HCT116 (cell line): ENCODE data around the gene APBA1. TPM values are rescaled to one million over a fixed set of nuclear protein-coding genes. Genes with fewer than 3 reads are reported as not detected.
A peak's percentile ranks its signal among the peaks of the same experiment; 100 is the strongest.

Experiments
- ATAC-seq: fragments of 200-7000 bp; cut with Tn5 transposase; 2 replicates; pipeline ENCODE4 v1.9.1; 2020; ENCODE audit warnings: mild to moderate bottlenecking, moderate library complexity
- BruUV-seq: library from RNA; stranded (reverse); fragments of 400-500 nt; replicated peaks from 2 replicates; lab custom pipeline; 2021; lab: Mats Ljungman, UMichigan
- CTCF ChIA-PET: fragments of 300-600 bp; sonication (Branson Sonifier 250); formaldehyde crosslinking; loops from one replicate; lab custom pipeline; 2021; ENCODE audit warnings: antibody characterized with exemption; lab: Charles Lee
- POLR2A ChIA-PET: fragments of 300-600, 350-600 bp; sonication (Branson Sonifier 250); formaldehyde crosslinking; loops from one replicate; lab custom pipeline; 2021; ENCODE audit warnings: antibody characterized with exemption; lab: Charles Lee
- RAD21 ChIA-PET, 2 experiments: fragments of 300-600 bp; sonication (Branson Sonifier 250); formaldehyde crosslinking; loops; one replicate each; lab custom pipeline; 2023; ENCODE audit warnings: low total read pairs in 2 of 2; ENCODE audit not compliant: uncharacterized antibody in 2 of 2, unreplicated experiment in 2 of 2, low non-redundant PET in 1 of 2; lab: Charles Lee
- DNase-seq: peaks from one replicate; pipeline ENCODE4 v3.0.0-alpha.2; 2010; ENCODE audit warnings: low read depth, low spot score
- H2AFZ ChIP-seq: fragments of 200-600 bp; shearing (Covaris generic), sonication (generic); 2 replicates; pipeline ENCODE4 v1.6.1; 2017; ENCODE audit warnings: low read depth, mixed run types, mixed read lengths, antibody characterized with exemption, low read length; ENCODE audit not compliant: poor library complexity, severe bottlenecking
- H3K27ac ChIP-seq: 2 replicates; pipeline ENCODE4 v1.5.1; 2012; ENCODE audit warnings: low read depth, low read length
- H3K27me3 ChIP-seq: fragments of 200-600 bp; sonication (generic); 2 replicates; pipeline ENCODE4 v1.6.1; 2016; ENCODE audit warnings: mixed run types, low read length, mixed read lengths; ENCODE audit not compliant: insufficient read depth
- H3K36me3 ChIP-seq, 2 experiments: fragments of 200-500 bp in 1 of 2; fragments of 200-600 bp in 1 of 2; sonication (Bioruptor generic) in 1 of 2; sonication (generic) in 1 of 2; 2 replicates each; pipeline versions ENCODE4 v1.5.1 to v1.6.1; 2014 to 2016; ENCODE audit warnings: low read length in 2 of 2, inconsistent platforms in 1 of 2, mixed read lengths in 1 of 2, mixed run types in 1 of 2; ENCODE audit not compliant: insufficient read depth in 2 of 2, control insufficient read depth in 1 of 2
- H3K4me1 ChIP-seq, 2 experiments: fragments of 200-600 bp in 1 of 2; sonication (generic) in 1 of 2; 2 replicates each; pipeline versions ENCODE4 v1.5.1 to v1.6.1; 2012 to 2017; ENCODE audit warnings: low read length in 2 of 2, inconsistent platforms in 1 of 2, mild to moderate bottlenecking in 1 of 2, mixed read lengths in 1 of 2, mixed run types in 1 of 2, moderate library complexity in 1 of 2; ENCODE audit not compliant: insufficient read depth in 2 of 2, control insufficient read depth in 1 of 2
- H3K4me2 ChIP-seq: fragments of 200-600 bp; sonication (generic); 2 replicates; pipeline ENCODE4 v1.6.1; 2017; ENCODE audit warnings: mixed run types, low read length, mixed read lengths
- H3K4me3 ChIP-seq, 2 experiments: fragments of 200-600 bp in 1 of 2; sonication (generic) in 1 of 2; replicated peaks in 1 of 2; 2 replicates each; pipeline ENCODE4 v1.5.1; 2011 to 2016; ENCODE audit warnings: low read length in 2 of 2, control low read depth in 1 of 2, low read depth in 1 of 2, mild to moderate bottlenecking in 1 of 2, mixed read lengths in 1 of 2, mixed run types in 1 of 2
- H3K79me2 ChIP-seq: fragments of 200-600 bp; sonication (generic); 2 replicates; pipeline ENCODE4 v1.6.1; 2017; ENCODE audit warnings: mild to moderate bottlenecking, mixed run types, low read length, moderate library complexity, mixed read lengths; ENCODE audit not compliant: insufficient read depth
- H3K9ac ChIP-seq: fragments of 200-600 bp; sonication (generic); 2 replicates; pipeline ENCODE4 v1.6.1; 2016; ENCODE audit warnings: low read length, mixed read lengths
- H3K9me2 ChIP-seq: fragments of 200-600 bp; sonication (generic), shearing (Covaris generic); 2 replicates; pipeline ENCODE4 v1.6.1; 2017; ENCODE audit warnings: mixed run types, mild to moderate bottlenecking, moderate library complexity; ENCODE audit not compliant: insufficient read depth
- H3K9me3 ChIP-seq, 2 experiments: fragments of 200-500 bp in 1 of 2; fragments of 200-600 bp in 1 of 2; sonication (Bioruptor generic) in 1 of 2; sonication (generic) in 1 of 2; 2 replicates each; pipeline ENCODE4 v1.6.1; 2014 to 2017; ENCODE audit warnings: low read length in 2 of 2, mixed read lengths in 2 of 2, inconsistent platforms in 1 of 2, low read depth in 1 of 2, mild to moderate bottlenecking in 1 of 2, mixed run types in 1 of 2, moderate library complexity in 1 of 2; ENCODE audit not compliant: control insufficient read depth in 1 of 2, insufficient read depth in 1 of 2
- H4K20me1 ChIP-seq: fragments of 200-600 bp; sonication (generic), shearing (Covaris generic); 2 replicates; pipeline ENCODE4 v1.6.1; 2017; ENCODE audit warnings: mixed run types, mild to moderate bottlenecking, moderate library complexity; ENCODE audit not compliant: insufficient read depth
- EGR1 ChIP-seq: IDR thresholded peaks from 2 replicates; pipeline ENCODE4 v1.6.1; 2012; ENCODE audit warnings: low read depth
- EZH2phosphoT487 ChIP-seq: fragments of 200-600 bp; IDR thresholded peaks from 2 replicates; pipeline ENCODE4 v1.6.1; 2018; ENCODE audit warnings: antibody characterized with exemption, borderline replicate concordance
- FOSL1 ChIP-seq: IDR thresholded peaks from 2 replicates; pipeline ENCODE4 v1.6.1; 2012; ENCODE audit warnings: low read depth
- POLR2A ChIP-seq: IDR thresholded peaks from 2 replicates; pipeline ENCODE4 v1.7.0; 2011; ENCODE audit warnings: borderline replicate concordance; ENCODE audit not compliant: insufficient read depth, insufficient read length; ENCODE audit errors: extremely low read depth
- SIN3A ChIP-seq: IDR thresholded peaks from 2 replicates; pipeline ENCODE4 v1.6.1; 2012; ENCODE audit warnings: low read depth
- SRF ChIP-seq: IDR thresholded peaks from 2 replicates; pipeline ENCODE4 v1.6.1; 2012; ENCODE audit warnings: low read depth
- YY1 ChIP-seq: IDR thresholded peaks from 2 replicates; pipeline ENCODE4 v1.6.1; 2011; ENCODE audit warnings: low read length, low read depth, moderate library complexity, mild to moderate bottlenecking; ENCODE audit not compliant: insufficient replicate concordance; ENCODE audit errors: extremely low read depth
- ZFX ChIP-seq: fragments of 450-650 bp; IDR thresholded peaks from 2 replicates; pipeline ENCODE4 v1.6.1; 2017
- ZNF274 ChIP-seq: fragments of 200-500 bp; sonication (Bioruptor generic); IDR thresholded peaks from 2 replicates; pipeline ENCODE4 v1.6.1; 2014; ENCODE audit warnings: mild to moderate bottlenecking, low read depth, low read length, inconsistent platforms
- intact Hi-C: fragments of 100-400 bp; cut with micrococcal nuclease; formaldehyde crosslinking; loops from 2 replicates; pipeline ENCODE4 v1.10.0; 2022
- total RNA-seq: library from RNA; stranded (reverse); gene quantifications from one replicate; pipeline ENCODE4 v1.2.1, GENCODE V29; 2021; ENCODE audit not compliant: unreplicated experiment
- TF ChIP-seq, protein P1 (sequence below): IDR thresholded peaks from 2 replicates; pipeline ENCODE4 v1.6.1; 2012; ENCODE audit warnings: low read depth
- TF ChIP-seq, protein P2 (sequence below): IDR thresholded peaks from 2 replicates; pipeline ENCODE4 v1.6.1; 2012
- TF ChIP-seq, protein P3 (sequence below), 3 experiments: fragments of 200-600 bp in 1 of 3; sonication (generic) in 1 of 3; IDR thresholded peaks in 2 of 3; conservative IDR thresholded peaks in 1 of 3; 2 replicates each; pipeline ENCODE4 v1.5.1; 2012 to 2017; ENCODE audit warnings: low read depth in 2 of 3, low read length in 2 of 3, antibody characterized with exemption in 1 of 3, borderline replicate concordance in 1 of 3, control low read depth in 1 of 3, mild to moderate bottlenecking in 1 of 3, mixed read lengths in 1 of 3, mixed run types in 1 of 3, moderate library complexity in 1 of 3; ENCODE audit not compliant: insufficient read depth in 1 of 3

Gene APBA1
- total RNA-seq, 1 experiment from 2014 or later = 0.20 TPM

DNA sequence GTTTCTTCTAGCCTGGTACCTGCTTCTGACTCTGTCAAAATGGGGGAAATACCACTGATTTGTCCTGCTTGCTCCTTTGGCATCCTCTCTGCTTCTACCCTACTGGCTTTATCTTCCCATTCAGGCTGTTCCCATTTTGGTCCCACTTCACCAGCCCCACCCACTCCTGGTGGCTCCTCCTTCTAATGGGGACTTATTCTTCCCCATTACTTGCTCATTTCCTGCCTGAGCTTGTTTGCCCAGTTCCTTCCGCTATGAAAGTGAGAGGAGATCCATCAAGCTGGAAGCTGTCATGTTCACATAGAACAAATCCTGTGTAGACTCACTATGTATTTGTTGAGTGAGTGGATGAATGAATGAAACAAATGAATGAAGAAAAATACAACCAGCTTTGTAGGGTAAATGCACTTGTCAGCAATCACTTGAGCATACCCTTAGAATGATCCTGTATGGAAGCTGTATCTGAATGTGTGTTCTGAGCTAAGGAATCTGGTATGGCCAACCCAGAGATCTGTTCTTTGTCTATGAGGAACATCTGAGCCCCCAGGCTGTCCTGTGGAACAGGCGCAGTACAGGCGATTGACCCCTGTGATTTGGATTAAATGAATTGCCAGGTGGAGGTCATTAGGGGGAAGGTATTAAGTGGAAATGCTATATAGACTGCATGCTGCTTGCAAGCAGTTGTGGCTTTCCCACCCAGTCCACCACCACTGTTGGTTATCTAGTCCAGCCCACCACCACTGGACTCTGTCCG is 89.5 kb downstream of the APBA1 start:
- ATAC-seq (peak; percentile 55; the same call in 1 of the 2 replicates), DNase-seq (no peak)
- no peaks in the 10 kb centered on the region for H3K9me2 ChIP-seq
- H3K4me1 ChIP-seq = no peaks in the 10 kb centered on the region
- ChIA-PET POLR2A (no interaction called here), CTCF (no interaction called here), RAD21 (no interaction called here)
- peaks cover 25% of the 10 kb centered on the region for H3K27me3 ChIP-seq
- no peak overlapping the region for H3K4me3 ChIP-seq
- H3K4me2 ChIP-seq = no peak overlapping the region
- intact Hi-C loops = no loop called here
- no peak overlapping the region for H3K27ac ChIP-seq
- TF ChIP-seq ZFX = no peak
- TF ChIP-seq, protein P1, sequence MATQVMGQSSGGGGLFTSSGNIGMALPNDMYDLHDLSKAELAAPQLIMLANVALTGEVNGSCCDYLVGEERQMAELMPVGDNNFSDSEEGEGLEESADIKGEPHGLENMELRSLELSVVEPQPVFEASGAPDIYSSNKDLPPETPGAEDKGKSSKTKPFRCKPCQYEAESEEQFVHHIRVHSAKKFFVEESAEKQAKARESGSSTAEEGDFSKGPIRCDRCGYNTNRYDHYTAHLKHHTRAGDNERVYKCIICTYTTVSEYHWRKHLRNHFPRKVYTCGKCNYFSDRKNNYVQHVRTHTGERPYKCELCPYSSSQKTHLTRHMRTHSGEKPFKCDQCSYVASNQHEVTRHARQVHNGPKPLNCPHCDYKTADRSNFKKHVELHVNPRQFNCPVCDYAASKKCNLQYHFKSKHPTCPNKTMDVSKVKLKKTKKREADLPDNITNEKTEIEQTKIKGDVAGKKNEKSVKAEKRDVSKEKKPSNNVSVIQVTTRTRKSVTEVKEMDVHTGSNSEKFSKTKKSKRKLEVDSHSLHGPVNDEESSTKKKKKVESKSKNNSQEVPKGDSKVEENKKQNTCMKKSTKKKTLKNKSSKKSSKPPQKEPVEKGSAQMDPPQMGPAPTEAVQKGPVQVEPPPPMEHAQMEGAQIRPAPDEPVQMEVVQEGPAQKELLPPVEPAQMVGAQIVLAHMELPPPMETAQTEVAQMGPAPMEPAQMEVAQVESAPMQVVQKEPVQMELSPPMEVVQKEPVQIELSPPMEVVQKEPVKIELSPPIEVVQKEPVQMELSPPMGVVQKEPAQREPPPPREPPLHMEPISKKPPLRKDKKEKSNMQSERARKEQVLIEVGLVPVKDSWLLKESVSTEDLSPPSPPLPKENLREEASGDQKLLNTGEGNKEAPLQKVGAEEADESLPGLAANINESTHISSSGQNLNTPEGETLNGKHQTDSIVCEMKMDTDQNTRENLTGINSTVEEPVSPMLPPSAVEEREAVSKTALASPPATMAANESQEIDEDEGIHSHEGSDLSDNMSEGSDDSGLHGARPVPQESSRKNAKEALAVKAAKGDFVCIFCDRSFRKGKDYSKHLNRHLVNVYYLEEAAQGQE = no peak
- TF ChIP-seq FOSL1 = no peak
- TF ChIP-seq SRF = no peak
- TF ChIP-seq POLR2A = no peak
- no peak for TF ChIP-seq EZH2phosphoT487
- no peak for TF ChIP-seq SIN3A
- TF ChIP-seq, protein P2, sequence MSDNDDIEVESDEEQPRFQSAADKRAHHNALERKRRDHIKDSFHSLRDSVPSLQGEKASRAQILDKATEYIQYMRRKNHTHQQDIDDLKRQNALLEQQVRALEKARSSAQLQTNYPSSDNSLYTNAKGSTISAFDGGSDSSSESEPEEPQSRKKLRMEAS = no peak
- no peak for TF ChIP-seq EGR1
- TF ChIP-seq YY1 = no peak
- no peak for TF ChIP-seq ZNF274
- TF ChIP-seq, protein P3, sequence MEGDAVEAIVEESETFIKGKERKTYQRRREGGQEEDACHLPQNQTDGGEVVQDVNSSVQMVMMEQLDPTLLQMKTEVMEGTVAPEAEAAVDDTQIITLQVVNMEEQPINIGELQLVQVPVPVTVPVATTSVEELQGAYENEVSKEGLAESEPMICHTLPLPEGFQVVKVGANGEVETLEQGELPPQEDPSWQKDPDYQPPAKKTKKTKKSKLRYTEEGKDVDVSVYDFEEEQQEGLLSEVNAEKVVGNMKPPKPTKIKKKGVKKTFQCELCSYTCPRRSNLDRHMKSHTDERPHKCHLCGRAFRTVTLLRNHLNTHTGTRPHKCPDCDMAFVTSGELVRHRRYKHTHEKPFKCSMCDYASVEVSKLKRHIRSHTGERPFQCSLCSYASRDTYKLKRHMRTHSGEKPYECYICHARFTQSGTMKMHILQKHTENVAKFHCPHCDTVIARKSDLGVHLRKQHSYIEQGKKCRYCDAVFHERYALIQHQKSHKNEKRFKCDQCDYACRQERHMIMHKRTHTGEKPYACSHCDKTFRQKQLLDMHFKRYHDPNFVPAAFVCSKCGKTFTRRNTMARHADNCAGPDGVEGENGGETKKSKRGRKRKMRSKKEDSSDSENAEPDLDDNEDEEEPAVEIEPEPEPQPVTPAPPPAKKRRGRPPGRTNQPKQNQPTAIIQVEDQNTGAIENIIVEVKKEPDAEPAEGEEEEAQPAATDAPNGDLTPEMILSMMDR (IDR thresholded peaks at IDR 0.05 in 2 of 3, conservative IDR thresholded peaks at IDR 0.05 in 1 of 3; ENCODE audit: borderline replicate concordance in 1 of 3, insufficient read depth in 1 of 3, low read depth in 2 of 3, low read length in 2 of 3) = no peak
- no peaks in the 10 kb centered on the region for H3K9me3 ChIP-seq
- no peaks in the 10 kb centered on the region for H4K20me1 ChIP-seq
- H2AFZ ChIP-seq = no peak overlapping the region
- no peaks in the 10 kb centered on the region for H3K79me2 ChIP-seq
- H3K36me3 ChIP-seq = no peaks in the 10 kb centered on the region
- no TSS peak for BruUV-seq
- no peak overlapping the region for H3K9ac ChIP-seq
